B cell (primary cell): ENCODE results near the gene TMC1. TPM values are rescaled to one million over a fixed set of nuclear protein-coding genes. Genes with fewer than 3 reads are reported as not detected.

Experiments
- ATAC-seq: fragments of 200-7000 bp; cut with Tn5 transposase; one replicate; pipeline ENCODE4 v1.10.0; 2021; ENCODE audit warnings: low read depth, mild to moderate bottlenecking, moderate number of reproducible peaks, moderate library complexity
- CTCF ChIA-PET: fragments of 350-600 bp; sonication (Branson Sonifier 250); formaldehyde crosslinking; loops from one replicate; lab custom pipeline; 2021; ENCODE audit warnings: antibody characterized with exemption, inconsistent platforms; lab: Charles Lee
- POLR2A ChIA-PET: fragments of 350-600 bp; sonication (Branson Sonifier 250); formaldehyde crosslinking; loops from one replicate; lab custom pipeline; 2021; ENCODE audit warnings: antibody characterized with exemption; lab: Charles Lee
- DNase-seq: peaks from one replicate; pipeline ENCODE4 v3.0.0; 2013
- H2AFZ ChIP-seq: 2 replicates; pipeline ENCODE4 v1.6.1; 2012; ENCODE audit warnings: mild to moderate bottlenecking, low read depth, low read length; ENCODE audit not compliant: insufficient read depth, poor library complexity, severe bottlenecking
- H3K27ac ChIP-seq, 2 donors: 1 replicate in 1 of 2; 2 replicates in 1 of 2; pipeline ENCODE4 v1.5.1; 2012 to 2013; ENCODE audit warnings: low read length in 2 of 2, mild to moderate bottlenecking in 2 of 2, moderate library complexity in 1 of 2
- H3K27me3 ChIP-seq, 4 experiments: fragments of 200-600 bp in 1 of 4; sonication (generic) in 1 of 4; replicated peaks in 1 of 4; 1 replicate in 2 of 4; 2 replicates in 2 of 4; pipeline versions ENCODE4 v1.6.1 to v1.7.0; 2013 to 2016; ENCODE audit warnings: low read length in 3 of 4, mild to moderate bottlenecking in 2 of 4, mixed read lengths in 1 of 4, moderate library complexity in 1 of 4; ENCODE audit not compliant: insufficient read depth in 4 of 4, control insufficient read depth in 3 of 4; ENCODE audit errors: control extremely low read depth in 1 of 4
- H3K36me3 ChIP-seq, 2 experiments: replicated peaks in 1 of 2; 1 replicate in 1 of 2; 2 replicates in 1 of 2; pipeline versions ENCODE4 v1.6.1 to v1.7.1; 2013; ENCODE audit warnings: low read length in 1 of 2; ENCODE audit not compliant: insufficient read depth in 2 of 2, control insufficient read depth in 1 of 2; ENCODE audit errors: control extremely low read depth in 1 of 2, extremely low read depth in 1 of 2
- H3K4me1 ChIP-seq, 2 donors: fragments of 200-600 bp in 1 of 2; sonication (generic) in 1 of 2; 1 replicate in 1 of 2; 2 replicates in 1 of 2; pipeline versions ENCODE4 v1.5.1 to v1.6.1; 2013 to 2017; ENCODE audit warnings: low read length in 2 of 2; ENCODE audit not compliant: control insufficient read depth in 2 of 2, insufficient read depth in 2 of 2
- H3K4me2 ChIP-seq: replicated peaks from 2 replicates; pipeline ENCODE3; 2012; ENCODE audit warnings: mild to moderate bottlenecking, low read depth, low read length; ENCODE audit not compliant: poor library complexity, severe bottlenecking
- H3K4me3 ChIP-seq, 5 experiments: fragments of 200-600 bp in 1 of 5; sonication (generic) in 1 of 5; 1 replicate in 3 of 5; 2 replicates in 2 of 5; pipeline versions ENCODE4 v1.5.1 to v1.7.0; 2011 to 2016; ENCODE audit warnings: low read length in 4 of 5, mild to moderate bottlenecking in 4 of 5, low read depth in 2 of 5, control low read depth in 1 of 5, moderate library complexity in 1 of 5; ENCODE audit not compliant: insufficient read depth in 1 of 5; ENCODE audit errors: control extremely low read depth in 1 of 5, extremely low read depth in 1 of 5
- H3K79me2 ChIP-seq: fragments of 200-600 bp; sonication (generic); one replicate; pipeline ENCODE4 v1.6.0; 2016; ENCODE audit warnings: low read length; ENCODE audit not compliant: control insufficient read depth, insufficient read depth
- H3K9ac ChIP-seq: fragments of 200-600 bp; sonication (generic); 2 replicates; pipeline ENCODE4 v1.6.1; 2017; ENCODE audit warnings: mild to moderate bottlenecking, low read length, moderate library complexity
- H3K9me3 ChIP-seq, 3 donors: one replicate each; pipeline versions ENCODE4 v1.6.1 to v1.7.1; 2013; ENCODE audit warnings: low read length in 2 of 3; ENCODE audit not compliant: control insufficient read depth in 2 of 3, insufficient read depth in 1 of 3; ENCODE audit errors: control extremely low read depth in 1 of 3
- H4K20me1 ChIP-seq: 2 replicates; pipeline ENCODE4 v1.6.0; 2012; ENCODE audit warnings: mild to moderate bottlenecking, low read length; ENCODE audit not compliant: insufficient read depth, control insufficient read depth, poor library complexity, severe bottlenecking
- H3K27ac Mint-ChIP-seq: one replicate; pipeline ENCODE4 v1.8.0; 2021; ENCODE audit warnings: mixed read lengths
- H3K27me3 Mint-ChIP-seq: one replicate; pipeline ENCODE4 v1.8.0; 2021; ENCODE audit warnings: mixed read lengths
- H3K4me1 Mint-ChIP-seq: one replicate; pipeline ENCODE4 v1.8.0; 2021; ENCODE audit warnings: mixed read lengths
- H3K4me3 Mint-ChIP-seq: one replicate; pipeline ENCODE4 v1.8.0; 2021; ENCODE audit warnings: mixed read lengths
- H3K9me3 Mint-ChIP-seq: one replicate; pipeline ENCODE4 v1.8.0; 2022; ENCODE audit warnings: mixed read lengths; ENCODE audit not compliant: insufficient read depth
- CTCF ChIP-seq: fragments of 200-600 bp; IDR thresholded peaks from one replicate; pipeline ENCODE4 v1.8.0; 2022; ENCODE audit warnings: antibody characterized with exemption, mild to moderate bottlenecking
- EZH2 ChIP-seq: IDR thresholded peaks from 2 replicates; pipeline ENCODE4 v1.6.1; 2012; ENCODE audit warnings: borderline replicate concordance, low read depth, mild to moderate bottlenecking, moderate library complexity, low read length; ENCODE audit not compliant: insufficient read depth, poor library complexity, severe bottlenecking
- WGBS: methylation state at CpG from one replicate; pipeline ENCODE4 v1.1.5; 2013; ENCODE audit warnings: missing lambda C conversion rate; ENCODE audit not compliant: insufficient coverage; 5-methylcytosine and 5-hydroxymethylcytosine counted together
- intact Hi-C: fragments of 100-400 bp; cut with micrococcal nuclease; formaldehyde crosslinking; loops from one replicate; pipeline ENCODE4 v1.10.0; 2022
- polyA plus RNA-seq: library from polyadenylated mRNA; depleted of rRNA; stranded (reverse); fragments of >200 nt; gene quantifications from 2 replicates; pipeline ENCODE4 v1.2.3, GENCODE V29; 2012
- total RNA-seq, 2 donors: library from RNA; stranded (reverse); fragments of 120-200 nt in 1 of 2; gene quantifications; 1 replicate in 1 of 2; 2 replicates in 1 of 2; pipeline versions ENCODE4 v1.2.3 to v1.2.4, GENCODE V29; 2013 to 2022

TMC1 gene
- total and polyA plus RNA-seq, 2 donors (not counting 1 experiment from before 2014, with no cell fraction given), result not detected

GRCh38 chr9:72633966-72634365 lies 112.6 kb downstream of the TMC1 start:
- no peak overlapping the region for H3K4me2 ChIP-seq

GRCh38 chr9:72635197-72635596 lies 113.8 kb downstream of the TMC1 start:
- no peak for ATAC-seq
- H3K27ac ChIP-seq, result no peak overlapping the region
- Mint-ChIP-seq H3K9me3 (no peaks in the 10 kb centered on the region), H3K4me1 (no peaks in the 10 kb centered on the region), H3K27me3 (no peaks in the 10 kb centered on the region), H3K4me3 (no peak overlapping the region), H3K27ac (no peak overlapping the region)
- TF ChIP-seq EZH2 (no peak), CTCF (no peak)
- H3K36me3 ChIP-seq, result no peaks in the 10 kb centered on the region
- peaks cover 0 to 4% (median 0%) of the 10 kb centered on the region in 3 donors for H3K9me3 ChIP-seq
- CTCF ChIA-PET, result no interaction called here
- WGBS, result 80% methylated on average over 1 of the region's 1 CpG
- H3K9ac ChIP-seq, result no peak overlapping the region
- no peak overlapping the region for H3K4me2 ChIP-seq
- intact Hi-C loops, result no loop called here
- DNase-seq, result peak; percentile 13
- no peaks in the 10 kb centered on the region for H3K79me2 ChIP-seq
- H2AFZ ChIP-seq, result no peak overlapping the region
- POLR2A ChIA-PET, result no interaction called here
- H3K4me3 ChIP-seq, result no peak overlapping the region
- no peaks in the 10 kb centered on the region for H4K20me1 ChIP-seq
- H3K4me1 ChIP-seq, result no peaks in the 10 kb centered on the region
- no peaks in the 10 kb centered on the region for H3K27me3 ChIP-seq

More at GRCh38 chr9:72633966-72634365, 112.6 kb downstream of the TMC1 start:
- H3K4me1 ChIP-seq, result no peaks in the 10 kb centered on the region
- CTCF ChIA-PET, result no interaction called here
- peaks cover 0 to 4% (median 0%) of the 10 kb centered on the region in 3 donors for H3K9me3 ChIP-seq
- no peaks in the 10 kb centered on the region for H3K79me2 ChIP-seq
- intact Hi-C loops, result no loop called here
- H3K9ac ChIP-seq, result no peak overlapping the region
- WGBS, result 82% methylated on average over 2 of the region's 5 CpGs
- Mint-ChIP-seq H3K9me3 (no peaks in the 10 kb centered on the region), H3K27me3 (no peaks in the 10 kb centered on the region), H3K4me1 (no peaks in the 10 kb centered on the region), H3K4me3 (no peak overlapping the region), H3K27ac (no peak overlapping the region)
- ATAC-seq (no peak), DNase-seq (no peak)
- H3K36me3 ChIP-seq, result no peaks in the 10 kb centered on the region
- no peak overlapping the region for H3K4me3 ChIP-seq
- H2AFZ ChIP-seq, result no peak overlapping the region
- H4K20me1 ChIP-seq, result no peaks in the 10 kb centered on the region
- no peak overlapping the region for H3K27ac ChIP-seq
- H3K27me3 ChIP-seq, result no peaks in the 10 kb centered on the region
- POLR2A ChIA-PET, result no interaction called here
- TF ChIP-seq CTCF (no peak), EZH2 (no peak)
